OCI-LY7 (cell line): ENCODE measurements around the gene RBM39. TPM values are rescaled to one million over a fixed set of nuclear protein-coding genes. Genes with fewer than 3 reads are reported as not detected.

Source experiments
- BruUV-seq: library from RNA; stranded (reverse); fragments of 400-500 nt; replicated peaks from 2 replicates; lab custom pipeline; 2021; lab: Mats Ljungman, UMichigan
- CTCF ChIA-PET: fragments of 300-600 bp; sonication (Branson Sonifier 250); formaldehyde crosslinking; loops from one replicate; lab custom pipeline; 2022; ENCODE audit warnings: antibody characterized with exemption; ENCODE audit not compliant: unreplicated experiment; lab: Charles Lee
- POLR2A ChIA-PET: fragments of 300-600 bp; sonication (Branson Sonifier 250); formaldehyde crosslinking; loops from one replicate; lab custom pipeline; 2022; ENCODE audit warnings: antibody characterized with exemption; lab: Charles Lee
- DNase-seq: peaks from one replicate; pipeline ENCODE4 v3.0.0-alpha.2; 2015; ENCODE audit warnings: low spot score
- H2AFZ ChIP-seq: fragments of 200-600 bp; sonication (generic), shearing (Covaris generic); 2 replicates; pipeline ENCODE4 v1.6.1; 2014; ENCODE audit warnings: mild to moderate bottlenecking, antibody characterized with exemption, low read length, moderate library complexity
- H3K27ac ChIP-seq: fragments of 200-600 bp; sonication (generic); 2 replicates; pipeline ENCODE4 v1.5.1; 2014; ENCODE audit warnings: mixed run types, low read depth, mild to moderate bottlenecking, moderate library complexity, low read length, inconsistent platforms; ENCODE audit not compliant: poor library complexity, severe bottlenecking
- H3K36me3 ChIP-seq: fragments of 200-600 bp; sonication (generic); 2 replicates; pipeline ENCODE4 v1.6.1; 2014; ENCODE audit warnings: mild to moderate bottlenecking, antibody characterized with exemption, low read length, moderate library complexity, mixed read lengths; ENCODE audit not compliant: insufficient read depth
- H3K4me1 ChIP-seq: fragments of 200-600 bp; sonication (generic); 2 replicates; pipeline ENCODE4 v1.5.1; 2014; ENCODE audit warnings: mild to moderate bottlenecking, low read length; ENCODE audit not compliant: insufficient read depth, poor library complexity, severe bottlenecking
- H3K4me2 ChIP-seq: fragments of 200-600 bp; sonication (generic); 2 replicates; pipeline ENCODE4 v1.6.1; 2014; ENCODE audit warnings: mild to moderate bottlenecking, low read length
- H3K4me3 ChIP-seq: fragments of 200-600 bp; sonication (generic); 2 replicates; pipeline ENCODE4 v1.5.1; 2014; ENCODE audit warnings: mild to moderate bottlenecking, low read depth, low read length; ENCODE audit not compliant: poor library complexity, severe bottlenecking
- H3K79me2 ChIP-seq: fragments of 200-600 bp; sonication (generic); 2 replicates; pipeline ENCODE4 v1.6.1; 2016; ENCODE audit warnings: low read depth, mild to moderate bottlenecking, low read length, moderate library complexity, mixed read lengths; ENCODE audit not compliant: insufficient read depth
- H3K9me2 ChIP-seq: fragments of 200-600 bp; sonication (generic); 2 replicates; pipeline ENCODE4 v1.6.1; 2016; ENCODE audit warnings: mild to moderate bottlenecking, low read length, mixed read lengths; ENCODE audit not compliant: insufficient read depth
- H3K9me3 ChIP-seq: fragments of 200-600 bp; sonication (generic); 2 replicates; pipeline ENCODE4 v1.6.1; 2014; ENCODE audit warnings: mild to moderate bottlenecking, mixed run types, low read length, mixed read lengths
- H4K20me1 ChIP-seq: fragments of 200-600 bp; sonication (generic); 2 replicates; pipeline ENCODE4 v1.6.1; 2014; ENCODE audit warnings: mild to moderate bottlenecking, antibody characterized with exemption, low read length, moderate library complexity, mixed read lengths; ENCODE audit not compliant: insufficient read depth
- EZH2phosphoT487 ChIP-seq: fragments of 200-600 bp; sonication (generic); IDR thresholded peaks from 2 replicates; pipeline ENCODE4 v1.6.1; 2018; ENCODE audit warnings: low read depth, borderline replicate concordance, mild to moderate bottlenecking, mixed run types, antibody characterized with exemption, low read length, moderate library complexity, mixed read lengths
- intact Hi-C: fragments of 100-400 bp; cut with micrococcal nuclease; formaldehyde crosslinking; loops from one replicate; pipeline ENCODE4 v1.10.0; 2022; ENCODE audit not compliant: unreplicated experiment
- total RNA-seq, 2 experiments: library from RNA; depleted of rRNA in 1 of 2; stranded (reverse); fragments of >200 nt in 1 of 2; shearing (Covaris generic) in 1 of 2; gene quantifications; 2 replicates each; pipeline ENCODE4 v1.2.3, GENCODE V29; 2014 to 2022
- TF ChIP-seq, protein P1 (sequence below): fragments of 200-600 bp; sonication (generic); conservative IDR thresholded peaks from 2 replicates; pipeline ENCODE4 v1.5.1; 2014; ENCODE audit warnings: mild to moderate bottlenecking, antibody characterized with exemption, low read length, moderate library complexity, mixed read lengths

RBM39 gene
- total RNA-seq, 2 experiments from 2014 or later, result 346 to 431 TPM

DNA sequence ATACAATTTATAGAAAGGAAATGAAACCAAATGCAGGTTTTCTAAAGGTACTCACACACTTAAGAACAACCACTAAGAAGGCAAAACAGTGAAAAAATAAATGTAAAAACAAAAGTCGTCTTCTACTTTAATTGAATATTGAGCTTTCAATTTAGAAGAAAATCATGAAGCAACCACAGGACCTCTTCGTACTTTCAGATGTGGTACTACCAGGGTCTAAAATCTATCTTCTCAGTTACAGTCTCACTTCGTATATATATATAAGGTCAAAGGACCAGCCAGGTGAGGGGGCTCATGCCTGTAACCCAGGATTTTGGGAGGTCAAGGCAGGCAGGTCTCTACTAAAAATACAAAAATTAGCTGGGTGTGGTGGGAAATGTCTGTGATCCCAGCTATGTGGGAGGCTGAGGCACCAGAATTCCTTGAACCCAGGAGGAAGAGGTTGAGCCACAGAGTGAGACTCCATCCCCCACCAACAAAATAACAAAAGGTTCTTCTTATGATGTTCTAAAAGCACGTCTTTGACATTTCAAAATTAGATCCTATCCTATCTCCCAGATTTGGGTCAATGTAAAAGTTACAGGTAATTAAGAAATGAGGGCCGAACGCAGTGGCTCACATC lies 30.4 kb downstream of the RBM39 start:
- POLR2A ChIA-PET, result interaction anchor here (0.6 to 1.0 kb wide), 5 partner anchors 8 to 373 kb away, joined by 3 to 4 read pairs (median 3); partner anchors contain the start of gene RBM39
- H3K79me2 ChIP-seq, result peaks cover 87% of the 10 kb centered on the region; the same call in 1 of the 2 replicates
- H3K36me3 ChIP-seq, result peaks cover 99% of the 10 kb centered on the region
- no peaks in the 10 kb centered on the region for H3K4me1 ChIP-seq
- H3K27ac ChIP-seq, result no peak overlapping the region
- DNase-seq, result no peak
- peaks cover 36% of the 10 kb centered on the region for H4K20me1 ChIP-seq
- TF ChIP-seq, protein P1, sequence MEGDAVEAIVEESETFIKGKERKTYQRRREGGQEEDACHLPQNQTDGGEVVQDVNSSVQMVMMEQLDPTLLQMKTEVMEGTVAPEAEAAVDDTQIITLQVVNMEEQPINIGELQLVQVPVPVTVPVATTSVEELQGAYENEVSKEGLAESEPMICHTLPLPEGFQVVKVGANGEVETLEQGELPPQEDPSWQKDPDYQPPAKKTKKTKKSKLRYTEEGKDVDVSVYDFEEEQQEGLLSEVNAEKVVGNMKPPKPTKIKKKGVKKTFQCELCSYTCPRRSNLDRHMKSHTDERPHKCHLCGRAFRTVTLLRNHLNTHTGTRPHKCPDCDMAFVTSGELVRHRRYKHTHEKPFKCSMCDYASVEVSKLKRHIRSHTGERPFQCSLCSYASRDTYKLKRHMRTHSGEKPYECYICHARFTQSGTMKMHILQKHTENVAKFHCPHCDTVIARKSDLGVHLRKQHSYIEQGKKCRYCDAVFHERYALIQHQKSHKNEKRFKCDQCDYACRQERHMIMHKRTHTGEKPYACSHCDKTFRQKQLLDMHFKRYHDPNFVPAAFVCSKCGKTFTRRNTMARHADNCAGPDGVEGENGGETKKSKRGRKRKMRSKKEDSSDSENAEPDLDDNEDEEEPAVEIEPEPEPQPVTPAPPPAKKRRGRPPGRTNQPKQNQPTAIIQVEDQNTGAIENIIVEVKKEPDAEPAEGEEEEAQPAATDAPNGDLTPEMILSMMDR, result no peak
- TF ChIP-seq EZH2phosphoT487, result no peak
- no peaks in the 10 kb centered on the region for H3K9me3 ChIP-seq
- no peak overlapping the region for H3K4me2 ChIP-seq
- intact Hi-C loops, result loop anchor here (2.0 kb wide), 1 partner anchor 15 kb away; no protein-coding TSS in a partner anchor
- no peak overlapping the region for H2AFZ ChIP-seq
- no peaks in the 10 kb centered on the region for H3K9me2 ChIP-seq
- no peak overlapping the region for H3K4me3 ChIP-seq
- CTCF ChIA-PET, result no interaction called here
- BruUV-seq, result no TSS peak

DNA sequence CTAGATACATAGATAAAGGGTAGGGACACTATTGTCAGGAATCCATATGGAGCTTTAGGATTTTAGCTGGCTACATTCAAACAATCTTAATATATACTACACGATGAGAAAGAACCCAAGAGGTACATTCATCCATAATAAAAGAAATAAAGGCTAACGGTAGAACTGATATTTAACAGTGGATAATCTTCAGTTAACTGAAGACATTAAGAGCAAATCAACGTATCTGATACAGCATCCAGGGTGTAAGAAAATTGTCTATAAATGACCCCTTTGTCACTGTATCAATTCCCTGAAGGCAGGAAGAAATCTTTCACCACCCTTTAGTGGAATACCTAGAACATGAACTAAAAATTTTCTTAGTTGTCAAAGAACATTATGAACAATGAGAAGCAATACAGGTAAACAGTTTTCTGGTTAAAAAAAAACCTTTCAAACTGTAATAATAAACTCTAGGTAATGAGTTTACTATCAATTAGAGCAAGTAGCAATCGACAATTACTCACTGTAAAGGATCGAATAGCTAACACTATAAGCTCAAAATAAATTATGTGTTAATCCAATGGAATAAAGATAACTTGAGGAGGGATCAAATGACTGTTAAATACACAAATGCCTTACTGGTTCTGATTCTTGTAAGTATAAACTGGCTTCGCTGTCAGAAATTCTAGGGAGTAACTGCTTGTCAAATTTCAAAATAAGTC lies 31.0 kb downstream of the RBM39 start:
- Histone ChIP-seq H3K4me2 (no peak overlapping the region), H3K4me3 (no peak overlapping the region), H3K9me3 (no peaks in the 10 kb centered on the region), H4K20me1 (peaks cover 39% of the 10 kb centered on the region), H2AFZ (no peak overlapping the region), H3K36me3 (peaks cover 99% of the 10 kb centered on the region), H3K9me2 (no peaks in the 10 kb centered on the region), H3K4me1 (no peaks in the 10 kb centered on the region), H3K27ac (no peak overlapping the region), H3K79me2 (peaks cover 88% of the 10 kb centered on the region)
- no TSS peak for BruUV-seq
- intact Hi-C loops, result loop anchor here (2.0 kb wide), 1 partner anchor 16 kb away; no protein-coding TSS in a partner anchor
- no peak for DNase-seq
- TF ChIP-seq EZH2phosphoT487, result no peak
- TF ChIP-seq, protein P1, result no peak
- CTCF ChIA-PET, result no interaction called here
- POLR2A ChIA-PET, result interaction anchor here (0.5 to 1.0 kb wide), 4 partner anchors 31 to 374 kb away, joined by 3 to 4 read pairs (median 4); partner anchors contain the start of gene RBM39
